ENCODE data around the gene RASAL3. TPM values are rescaled to one million over a fixed set of nuclear protein-coding genes. Genes with fewer than 3 reads are reported as not detected.

The RASAL3 gene
- total RNA-seq, 4 donors from 2014 or later: 2.5 to 3.9 (median 2.8) TPM

GRCh38 chr19:15439078-15439799 is 25.1 kb downstream of the RASAL3 start:
- TF ChIP-seq CTCF (IDR thresholded peaks at IDR 0.05) (no peak), EP300 (IDR thresholded peaks at IDR 0.05) (no peak), POLR2AphosphoS5 (IDR thresholded peaks at IDR 0.05) (no peak), POLR2A (IDR thresholded peaks at IDR 0.05; ENCODE audit: low read depth) (no peak)
- Histone ChIP-seq H3K27ac (replicated peaks in 1 of 4) (peak overlapping the region in 3 of 4 donors; percentile 72 to 78 (median 77)), H3K4me3 (no peak overlapping the region), H3K27me3 (no peaks in the 10 kb centered on the region), H3K4me1 (peaks cover 15 to 31% (median 27%) of the 10 kb centered on the region in 4 donors), H3K9me3 (no peaks in the 10 kb centered on the region), H3K36me3 (peaks cover 0 to 26% (median 20%) of the 10 kb centered on the region in 4 donors)
- intact Hi-C loops (cut with DNase I): no loop called here
- 82% methylated on average over 19 of the region's 25 CpGs for WGBS
- DNase-seq (ENCODE audit: extremely low spot score): no peak

GRCh38 chr19:15438577-15438976 is 25.8 kb downstream of the RASAL3 start:
- H3K4me1 ChIP-seq: peaks cover 11 to 35% (median 30%) of the 10 kb centered on the region in 4 donors
- no peak overlapping the region for H3K4me3 ChIP-seq
- H3K27me3 ChIP-seq: no peaks in the 10 kb centered on the region
- H3K36me3 ChIP-seq: peaks cover 0 to 26% (median 19%) of the 10 kb centered on the region in 4 donors
- 92% methylated on average over 25 of the region's 27 CpGs for WGBS
- no peak for DNase-seq (ENCODE audit: extremely low spot score)
- no peaks in the 10 kb centered on the region for H3K9me3 ChIP-seq
- peak overlapping the region; percentile 66 to 78 (median 74) for H3K27ac ChIP-seq (replicated peaks in 1 of 4)
- TF ChIP-seq POLR2A (IDR thresholded peaks at IDR 0.05; ENCODE audit: low read depth) (no peak), CTCF (IDR thresholded peaks at IDR 0.05) (no peak), POLR2AphosphoS5 (IDR thresholded peaks at IDR 0.05) (no peak), EP300 (IDR thresholded peaks at IDR 0.05) (no peak)
- intact Hi-C loops (cut with DNase I): no loop called here

- Histone ChIP-seq H3K4me1 (peaks cover 10 to 39% (median 35%) of the 10 kb centered on the region in 4 donors), H3K4me3 (no peak overlapping the region), H3K36me3 (peaks cover 0 to 26% (median 19%) of the 10 kb centered on the region in 4 donors), H3K27ac (replicated peaks in 1 of 4) (peak overlapping the region; percentile 66 to 78 (median 74)), H3K27me3 (no peaks in the 10 kb centered on the region), H3K9me3 (no peaks in the 10 kb centered on the region)
- intact Hi-C loops (cut with DNase I): no loop called here
- 100% methylated on average over 1 of the region's 2 CpGs for WGBS
- no peak for DNase-seq (ENCODE audit: extremely low spot score)
- TF ChIP-seq POLR2AphosphoS5 (IDR thresholded peaks at IDR 0.05) (no peak), CTCF (IDR thresholded peaks at IDR 0.05) (no peak), EP300 (IDR thresholded peaks at IDR 0.05) (no peak), POLR2A (IDR thresholded peaks at IDR 0.05; ENCODE audit: low read depth) (no peak)
Measured at GRCh38 chr19:15438124-15438496, 26.2 kb downstream of the RASAL3 start.

- intact Hi-C loops (cut with DNase I): no loop called here
- 51% methylated on average over 8 of the region's 10 CpGs for WGBS
- Histone ChIP-seq H3K36me3 (peaks cover 0 to 26% (median 19%) of the 10 kb centered on the region in 4 donors), H3K4me1 (peaks cover 10 to 43% (median 38%) of the 10 kb centered on the region in 4 donors), H3K4me3 (peak overlapping the region in 1 of 4 donors; percentile 2), H3K9me3 (no peaks in the 10 kb centered on the region), H3K27me3 (no peaks in the 10 kb centered on the region), H3K27ac (replicated peaks in 1 of 4) (peak overlapping the region; percentile 66 to 78 (median 74))
- TF ChIP-seq CTCF (IDR thresholded peaks at IDR 0.05): peak; percentile 49 to 53 (median 52)
- no peak for TF ChIP-seq EP300 (IDR thresholded peaks at IDR 0.05)
- peak; percentile 28 to 53 for TF ChIP-seq POLR2AphosphoS5 (IDR thresholded peaks at IDR 0.05)
- no peak for TF ChIP-seq POLR2A (IDR thresholded peaks at IDR 0.05; ENCODE audit: low read depth)
- DNase-seq (ENCODE audit: extremely low spot score): no peak
Measured at GRCh38 chr19:15437355-15438123, 26.8 kb downstream of the RASAL3 start.

All from esophagus muscularis mucosa (tissue), 4 donors.